ENCODE measurements around the gene TMEM242. TPM values are rescaled to one million over a fixed set of nuclear protein-coding genes. Genes with fewer than 3 reads are reported as not detected.

Gene TMEM242
- total RNA-seq, 2 donors from 2014 or later, result 10.8 to 11.9 TPM

GRCh38 chr6:157283900-157284737, 39.2 kb downstream of the TMEM242 start:
- DNase-seq, result no peak

GRCh38 chr6:157283330-157283898, 39.9 kb downstream of the TMEM242 start:
- intact Hi-C loops (cut with DNase I), result no loop called here
- Histone ChIP-seq H3K4me3 (no peak overlapping the region), H3K9ac (ENCODE audit: low read depth in 2 of 2, low read length in 2 of 2) (no peak overlapping the region), H3K4me1 (no peaks in the 10 kb centered on the region), H3K9me3 (no peaks in the 10 kb centered on the region), H3K36me3 (no peaks in the 10 kb centered on the region), H3K27ac (no peak overlapping the region), H3K27me3 (no peaks in the 10 kb centered on the region)
- TF ChIP-seq, protein P1, sequence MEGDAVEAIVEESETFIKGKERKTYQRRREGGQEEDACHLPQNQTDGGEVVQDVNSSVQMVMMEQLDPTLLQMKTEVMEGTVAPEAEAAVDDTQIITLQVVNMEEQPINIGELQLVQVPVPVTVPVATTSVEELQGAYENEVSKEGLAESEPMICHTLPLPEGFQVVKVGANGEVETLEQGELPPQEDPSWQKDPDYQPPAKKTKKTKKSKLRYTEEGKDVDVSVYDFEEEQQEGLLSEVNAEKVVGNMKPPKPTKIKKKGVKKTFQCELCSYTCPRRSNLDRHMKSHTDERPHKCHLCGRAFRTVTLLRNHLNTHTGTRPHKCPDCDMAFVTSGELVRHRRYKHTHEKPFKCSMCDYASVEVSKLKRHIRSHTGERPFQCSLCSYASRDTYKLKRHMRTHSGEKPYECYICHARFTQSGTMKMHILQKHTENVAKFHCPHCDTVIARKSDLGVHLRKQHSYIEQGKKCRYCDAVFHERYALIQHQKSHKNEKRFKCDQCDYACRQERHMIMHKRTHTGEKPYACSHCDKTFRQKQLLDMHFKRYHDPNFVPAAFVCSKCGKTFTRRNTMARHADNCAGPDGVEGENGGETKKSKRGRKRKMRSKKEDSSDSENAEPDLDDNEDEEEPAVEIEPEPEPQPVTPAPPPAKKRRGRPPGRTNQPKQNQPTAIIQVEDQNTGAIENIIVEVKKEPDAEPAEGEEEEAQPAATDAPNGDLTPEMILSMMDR (IDR thresholded peaks at IDR 0.05), result no peak
- no peak for DNase-seq

More at GRCh38 chr6:157283900-157284737, 39.2 kb downstream of the TMEM242 start:
- H3K9ac ChIP-seq (ENCODE audit: low read depth in 2 of 2, low read length in 2 of 2), result no peak overlapping the region
- TF ChIP-seq, protein P1 (IDR thresholded peaks at IDR 0.05), result no peak
- no peak overlapping the region for H3K27ac ChIP-seq
- intact Hi-C loops (cut with DNase I), result no loop called here
- no peak overlapping the region for H3K4me3 ChIP-seq
- no peaks in the 10 kb centered on the region for H3K4me1 ChIP-seq
- no peaks in the 10 kb centered on the region for H3K36me3 ChIP-seq
- no peaks in the 10 kb centered on the region for H3K9me3 ChIP-seq
- no peaks in the 10 kb centered on the region for H3K27me3 ChIP-seq

- H3K4me3 ChIP-seq, result no peak overlapping the region
- intact Hi-C loops (cut with DNase I), result no loop called here
- DNase-seq, result no peak
- no peaks in the 10 kb centered on the region for H3K36me3 ChIP-seq
- no peaks in the 10 kb centered on the region for H3K4me1 ChIP-seq
- H3K27ac ChIP-seq, result no peak overlapping the region
- H3K9ac ChIP-seq (ENCODE audit: low read depth in 2 of 2, low read length in 2 of 2), result no peak overlapping the region
- H3K27me3 ChIP-seq, result no peaks in the 10 kb centered on the region
- no peaks in the 10 kb centered on the region for H3K9me3 ChIP-seq
- TF ChIP-seq, protein P1 (IDR thresholded peaks at IDR 0.05), result no peak
Measured at GRCh38 chr6:157282284-157282683, 41.0 kb downstream of the TMEM242 start.

- no peak overlapping the region for H3K9ac ChIP-seq (ENCODE audit: low read depth in 2 of 2, low read length in 2 of 2)
Measured at GRCh38 chr6:157281570-157281969, 41.7 kb downstream of the TMEM242 start.

DNA sequence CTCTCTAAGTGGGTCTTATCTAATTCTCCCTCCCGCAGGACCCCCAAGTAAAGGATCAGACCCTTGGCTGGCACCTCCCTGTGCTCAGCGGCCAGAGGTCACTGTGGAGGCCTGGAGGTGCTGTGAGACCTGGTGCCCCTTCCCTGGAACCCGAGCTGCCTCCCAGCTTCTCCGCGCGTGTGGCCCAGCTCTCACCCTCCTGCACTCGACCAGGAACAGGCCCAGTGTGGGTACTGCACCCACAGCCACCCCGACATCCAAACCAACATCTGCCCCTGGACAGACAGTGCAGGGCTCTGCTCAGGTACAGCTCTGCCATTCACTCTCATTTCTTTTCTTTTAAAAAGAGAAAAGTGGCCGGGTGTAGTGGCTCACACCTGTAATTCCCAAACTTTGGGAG, 42.4 kb downstream of the TMEM242 start:
- H3K4me1 ChIP-seq, result no peaks in the 10 kb centered on the region
- no peaks in the 10 kb centered on the region for H3K9me3 ChIP-seq
- H3K27me3 ChIP-seq, result no peaks in the 10 kb centered on the region
- H3K27ac ChIP-seq, result no peak overlapping the region
- TF ChIP-seq, protein P1 (IDR thresholded peaks at IDR 0.05), result no peak
- no peaks in the 10 kb centered on the region for H3K36me3 ChIP-seq
- DNase-seq, result no peak
- H3K4me3 ChIP-seq, result no peak overlapping the region
- intact Hi-C loops (cut with DNase I), result no loop called here
- H3K9ac ChIP-seq (ENCODE audit: low read depth in 2 of 2, low read length in 2 of 2), result no peak overlapping the region

More at GRCh38 chr6:157281570-157281969, 41.7 kb downstream of the TMEM242 start:
- no peaks in the 10 kb centered on the region for H3K27me3 ChIP-seq
- DNase-seq, result no peak
- H3K4me3 ChIP-seq, result no peak overlapping the region
- intact Hi-C loops (cut with DNase I), result no loop called here
- H3K4me1 ChIP-seq, result no peaks in the 10 kb centered on the region
- TF ChIP-seq, protein P1 (IDR thresholded peaks at IDR 0.05), result peak; percentile 25
- no peaks in the 10 kb centered on the region for H3K36me3 ChIP-seq
- H3K27ac ChIP-seq, result no peak overlapping the region
- no peaks in the 10 kb centered on the region for H3K9me3 ChIP-seq
